ENCODE measurements around the gene DLST. TPM values are rescaled to one million over a fixed set of nuclear protein-coding genes. Genes with fewer than 3 reads are reported as not detected.

Gene DLST
- total RNA-seq, 1 experiment from 2014 or later: 112 TPM

- ATAC-seq (no peak), DNase-seq (ENCODE audit: low spot score) (no peak)
- H3K4me3 Mint-ChIP-seq: no peak overlapping the region
- H3K4me1 Mint-ChIP-seq: 0 out of 2 replicates have a peak, but pooled peaks cover 5% of the 10 kb centered on the region
- no peak overlapping the region for H3K27ac Mint-ChIP-seq
- no peaks in the 10 kb centered on the region for H3K27me3 Mint-ChIP-seq (ENCODE audit: low read depth)
- TF ChIP-seq TP53 (CRISPR knock-in tag; IDR thresholded peaks at IDR 0.05) (no peak), USF2 (CRISPR knock-in tag; IDR thresholded peaks at IDR 0.05) (no peak), TEAD4 (CRISPR knock-in tag; IDR thresholded peaks at IDR 0.05) (no peak), SOX15 (CRISPR knock-in tag; IDR thresholded peaks at IDR 0.05) (no peak), GABPB1 (CRISPR knock-in tag; IDR thresholded peaks at IDR 0.05) (no peak), CDX4 (CRISPR knock-in tag; IDR thresholded peaks at IDR 0.05; ENCODE audit: borderline replicate concordance) (no peak), JUN (CRISPR knock-in tag; IDR thresholded peaks at IDR 0.05) (no peak), ZNF121 (CRISPR knock-in tag; IDR thresholded peaks at IDR 0.05) (no peak), CREB1 (CRISPR knock-in tag; IDR thresholded peaks at IDR 0.05) (no peak)
- ChIA-PET CTCF (interaction anchor here (0.8 to 2.1 kb wide), 5 partner anchors 14 to 315 kb away, joined by 3 to 6 read pairs (median 4); no protein-coding TSS in a partner anchor), POLR2A (no interaction called here)
- no peaks in the 10 kb centered on the region for H3K36me3 Mint-ChIP-seq
- H3K9me3 Mint-ChIP-seq: no peaks in the 10 kb centered on the region
These were observed 35.5 kb upstream of the DLST start for GRCh38 chr14:74846168-74846567.

GRCh38 chr14:74846968-74847665 lies 34.6 kb upstream of the DLST start:
- H3K4me1 Mint-ChIP-seq: no peaks in the 10 kb centered on the region
- ChIA-PET POLR2A (no interaction called here), CTCF (interaction anchor here (0.8 to 2.1 kb wide), 3 partner anchors 13 to 60 kb away, joined by 3 to 6 read pairs (median 4); no protein-coding TSS in a partner anchor)
- ATAC-seq (no peak), DNase-seq (ENCODE audit: low spot score) (no peak)
- H3K27ac Mint-ChIP-seq: no peak overlapping the region
- no peaks in the 10 kb centered on the region for H3K27me3 Mint-ChIP-seq (ENCODE audit: low read depth)
- no peaks in the 10 kb centered on the region for H3K9me3 Mint-ChIP-seq
- TF ChIP-seq SMAD4 (CRISPR knock-in tag; IDR thresholded peaks at IDR 0.05) (no peak), NFYB (CRISPR knock-in tag; conservative IDR thresholded peaks at IDR 0.05; ENCODE audit: low read depth) (no peak), ZNF396 (CRISPR knock-in tag; IDR thresholded peaks at IDR 0.05; ENCODE audit: borderline replicate concordance) (no peak), STAT6 (CRISPR knock-in tag; conservative IDR thresholded peaks at IDR 0.05; ENCODE audit: low read depth) (no peak)
- no peaks in the 10 kb centered on the region for H3K36me3 Mint-ChIP-seq
- no peak overlapping the region for H3K4me3 Mint-ChIP-seq

- no peaks in the 10 kb centered on the region for H3K9me3 Mint-ChIP-seq
- H3K4me1 Mint-ChIP-seq: no peaks in the 10 kb centered on the region
- no peak for DNase-seq (ENCODE audit: low spot score)
- no peak overlapping the region for H3K27ac Mint-ChIP-seq
- H3K36me3 Mint-ChIP-seq: no peaks in the 10 kb centered on the region
- ATAC-seq: no peak
- CTCF ChIA-PET: interaction anchor here (0.7 to 5.6 kb wide), 6 partner anchors 10 to 230 kb away, joined by 3 to 42 read pairs (median 6); no protein-coding TSS in a partner anchor
- H3K4me3 Mint-ChIP-seq: no peak overlapping the region
- POLR2A ChIA-PET: no interaction called here
- H3K27me3 Mint-ChIP-seq (ENCODE audit: low read depth): no peaks in the 10 kb centered on the region
- TF ChIP-seq FOXP1 (CRISPR knock-in tag; IDR thresholded peaks at IDR 0.05; ENCODE audit: borderline replicate concordance) (no peak), ESRRA (CRISPR knock-in tag; IDR thresholded peaks at IDR 0.05; ENCODE audit: borderline replicate concordance) (no peak), ZNF121 (CRISPR knock-in tag; IDR thresholded peaks at IDR 0.05) (no peak), ELF4 (CRISPR knock-in tag; IDR thresholded peaks at IDR 0.05; ENCODE audit: low read depth) (no peak), FOXP4 (CRISPR knock-in tag; IDR thresholded peaks at IDR 0.05) (no peak), JUN (CRISPR knock-in tag; IDR thresholded peaks at IDR 0.05) (no peak), FOXK1 (CRISPR knock-in tag; IDR thresholded peaks at IDR 0.05) (no peak), GABPB1 (CRISPR knock-in tag; IDR thresholded peaks at IDR 0.05) (no peak), ZNF138 (CRISPR knock-in tag; conservative IDR thresholded peaks at IDR 0.05) (no peak), CREM (CRISPR knock-in tag; IDR thresholded peaks at IDR 0.05) (no peak), NR3C1 (CRISPR knock-in tag; conservative IDR thresholded peaks at IDR 0.05; ENCODE audit: low read depth) (no peak), MXD4 (CRISPR knock-in tag; IDR thresholded peaks at IDR 0.05; ENCODE audit: borderline replicate concordance) (no peak), PRRX2 (CRISPR knock-in tag; IDR thresholded peaks at IDR 0.05) (no peak), STAT6 (CRISPR knock-in tag; conservative IDR thresholded peaks at IDR 0.05; ENCODE audit: low read depth) (no peak)
These were observed 32.9 kb upstream of the DLST start for GRCh38 chr14:74848768-74849167.
